ENCODE measurements around the gene SLC9A3.

Gene SLC9A3

GRCh38 chr5:569358-569867 is 45.2 kb upstream of the SLC9A3 start:
- Histone ChIP-seq H3K79me2 (ENCODE audit: insufficient read depth, low read depth) (no peaks in the 10 kb centered on the region), H3K4me1 (ENCODE audit: low read depth, poor library complexity, severe bottlenecking) (no peaks in the 10 kb centered on the region), H4K20me1 (ENCODE audit: insufficient read depth) (no peaks in the 10 kb centered on the region), H3K36me3 (ENCODE audit: insufficient read depth) (no peaks in the 10 kb centered on the region), H3K27me3 (ENCODE audit: insufficient read depth, low read depth) (peaks cover 69% of the 10 kb centered on the region), H3K4me2 (no peak overlapping the region), H3K4me3 (IDR thresholded peaks at IDR 0.05; ENCODE audit: insufficient read depth, low read depth, low read length) (no peak overlapping the region), H2AFZ (ENCODE audit: low read depth) (no peak overlapping the region), H3K27ac (no peak overlapping the region), H3K9ac (no peak overlapping the region)
- TF ChIP-seq, protein P1, sequence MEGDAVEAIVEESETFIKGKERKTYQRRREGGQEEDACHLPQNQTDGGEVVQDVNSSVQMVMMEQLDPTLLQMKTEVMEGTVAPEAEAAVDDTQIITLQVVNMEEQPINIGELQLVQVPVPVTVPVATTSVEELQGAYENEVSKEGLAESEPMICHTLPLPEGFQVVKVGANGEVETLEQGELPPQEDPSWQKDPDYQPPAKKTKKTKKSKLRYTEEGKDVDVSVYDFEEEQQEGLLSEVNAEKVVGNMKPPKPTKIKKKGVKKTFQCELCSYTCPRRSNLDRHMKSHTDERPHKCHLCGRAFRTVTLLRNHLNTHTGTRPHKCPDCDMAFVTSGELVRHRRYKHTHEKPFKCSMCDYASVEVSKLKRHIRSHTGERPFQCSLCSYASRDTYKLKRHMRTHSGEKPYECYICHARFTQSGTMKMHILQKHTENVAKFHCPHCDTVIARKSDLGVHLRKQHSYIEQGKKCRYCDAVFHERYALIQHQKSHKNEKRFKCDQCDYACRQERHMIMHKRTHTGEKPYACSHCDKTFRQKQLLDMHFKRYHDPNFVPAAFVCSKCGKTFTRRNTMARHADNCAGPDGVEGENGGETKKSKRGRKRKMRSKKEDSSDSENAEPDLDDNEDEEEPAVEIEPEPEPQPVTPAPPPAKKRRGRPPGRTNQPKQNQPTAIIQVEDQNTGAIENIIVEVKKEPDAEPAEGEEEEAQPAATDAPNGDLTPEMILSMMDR (conservative IDR thresholded peaks at IDR 0.05; ENCODE audit: low read depth, low read length), result no peak

GRCh38 chr5:568809-569208 is 44.6 kb upstream of the SLC9A3 start:
- Histone ChIP-seq H3K9ac (no peak overlapping the region), H3K4me3 (IDR thresholded peaks at IDR 0.05; ENCODE audit: insufficient read depth, low read depth, low read length) (no peak overlapping the region), H3K79me2 (ENCODE audit: insufficient read depth, low read depth) (no peaks in the 10 kb centered on the region), H3K4me2 (no peak overlapping the region), H3K27ac (no peak overlapping the region), H3K36me3 (ENCODE audit: insufficient read depth) (no peaks in the 10 kb centered on the region), H3K27me3 (ENCODE audit: insufficient read depth, low read depth) (peaks cover 64% of the 10 kb centered on the region), H3K4me1 (ENCODE audit: low read depth, poor library complexity, severe bottlenecking) (no peaks in the 10 kb centered on the region), H2AFZ (ENCODE audit: low read depth) (no peak overlapping the region), H4K20me1 (ENCODE audit: insufficient read depth) (no peaks in the 10 kb centered on the region)
- TF ChIP-seq, protein P1 (conservative IDR thresholded peaks at IDR 0.05; ENCODE audit: low read depth, low read length), result no peak

- peaks cover 63% of the 10 kb centered on the region for H3K27me3 ChIP-seq (ENCODE audit: insufficient read depth, low read depth)
- no peaks in the 10 kb centered on the region for H3K36me3 ChIP-seq (ENCODE audit: insufficient read depth)
- H3K9ac ChIP-seq, result no peak overlapping the region
- H3K4me2 ChIP-seq, result no peak overlapping the region
- H4K20me1 ChIP-seq (ENCODE audit: insufficient read depth), result no peaks in the 10 kb centered on the region
- H2AFZ ChIP-seq (ENCODE audit: low read depth), result no peak overlapping the region
- no peak overlapping the region for H3K27ac ChIP-seq
- H3K4me1 ChIP-seq (ENCODE audit: low read depth, poor library complexity, severe bottlenecking), result no peaks in the 10 kb centered on the region
- TF ChIP-seq, protein P1 (conservative IDR thresholded peaks at IDR 0.05; ENCODE audit: low read depth, low read length), result no peak
- no peak overlapping the region for H3K4me3 ChIP-seq (IDR thresholded peaks at IDR 0.05; ENCODE audit: insufficient read depth, low read depth, low read length)
- no peaks in the 10 kb centered on the region for H3K79me2 ChIP-seq (ENCODE audit: insufficient read depth, low read depth)
Observed at GRCh38 chr5:568061-568781, 44.0 kb upstream of the SLC9A3 start.

- Histone ChIP-seq H3K27ac (no peak overlapping the region), H3K9ac (no peak overlapping the region), H3K27me3 (ENCODE audit: insufficient read depth, low read depth) (peaks cover 58% of the 10 kb centered on the region), H3K4me2 (no peak overlapping the region), H3K4me3 (IDR thresholded peaks at IDR 0.05; ENCODE audit: insufficient read depth, low read depth, low read length) (no peak overlapping the region), H4K20me1 (ENCODE audit: insufficient read depth) (no peaks in the 10 kb centered on the region), H3K4me1 (ENCODE audit: low read depth, poor library complexity, severe bottlenecking) (no peaks in the 10 kb centered on the region), H3K36me3 (ENCODE audit: insufficient read depth) (no peaks in the 10 kb centered on the region), H2AFZ (ENCODE audit: low read depth) (no peak overlapping the region; the same call in 1 of the 2 replicates), H3K79me2 (ENCODE audit: insufficient read depth, low read depth) (no peaks in the 10 kb centered on the region)
- TF ChIP-seq, protein P1 (conservative IDR thresholded peaks at IDR 0.05; ENCODE audit: low read depth, low read length), result no peak
Observed at GRCh38 chr5:567664-568060, 43.4 kb upstream of the SLC9A3 start.
